C1 segment of cervical spinal cord (tissue), 14 donors: Measurements from ENCODE around the gene EBNA1BP2.
"Not testable (repeated sequence)": the region's sequence is repeated elsewhere in the genome, so short reads cannot be mapped to it uniquely, and the experiment has no call there.

Experiments used
- DNase-seq, 14 donors: peaks; one replicate each; lab custom pipeline; 2025; lab: John Stamatoyannopoulos, UW

The EBNA1BP2 gene

GRCh38 chr1:43171876-43172526 is at the start of gene EBNA1BP2, which contains the start of gene CFAP57:
Gene EBNA1BP2, minus strand, starts transcription at chr1:43172290. Its CDS starts 172 bp downstream, at chr1:43172118.
Gene CFAP57, plus strand, starts transcription at chr1:43172330. Its CDS starts 424 bp downstream, at chr1:43172754.
- DNase-seq, result peak; percentile 74 to 98 (median 93)

- no peak for DNase-seq
Measured at GRCh38 chr1:43221797-43222196, 49.7 kb upstream of the EBNA1BP2 start.

- DNase-seq, result no peak
Measured at GRCh38 chr1:43220905-43221778, 49.1 kb upstream of the EBNA1BP2 start.

GRCh38 chr1:43217747-43218146 is 45.7 kb upstream of the EBNA1BP2 start:
- no peak for DNase-seq

- DNase-seq, result no peak
Measured at GRCh38 chr1:43214501-43215444, 42.7 kb upstream of the EBNA1BP2 start.

- DNase-seq, result not testable (repeated sequence)
Measured at GRCh38 chr1:43208277-43208676, 36.2 kb upstream of the EBNA1BP2 start.

GRCh38 chr1:43207229-43207853 is 35.3 kb upstream of the EBNA1BP2 start:
- no peak for DNase-seq

- DNase-seq, result no peak
Measured at GRCh38 chr1:43206600-43207228, 34.6 kb upstream of the EBNA1BP2 start.

GRCh38 chr1:43205671-43206070 is 33.6 kb upstream of the EBNA1BP2 start:
- no peak for DNase-seq

GRCh38 chr1:43204394-43204793 is 32.3 kb upstream of the EBNA1BP2 start:
- DNase-seq, result no peak

- DNase-seq, result no peak
Measured at GRCh38 chr1:43203859-43204258, 31.8 kb upstream of the EBNA1BP2 start.

- DNase-seq, result no peak
Measured at GRCh38 chr1:43199093-43199726, 27.1 kb upstream of the EBNA1BP2 start.

GRCh38 chr1:43197343-43198127 is 25.4 kb upstream of the EBNA1BP2 start:
- DNase-seq, result no peak

- no peak for DNase-seq
Measured at GRCh38 chr1:43194509-43194908, 22.4 kb upstream of the EBNA1BP2 start.

- DNase-seq, result no peak
Measured at GRCh38 chr1:43188106-43188505, 16.0 kb upstream of the EBNA1BP2 start.

GRCh38 chr1:43184995-43185394 is 12.9 kb upstream of the EBNA1BP2 start:
- DNase-seq, result no peak

GRCh38 chr1:43184388-43184787 is 12.3 kb upstream of the EBNA1BP2 start:
- no peak for DNase-seq

GRCh38 chr1:43177691-43178090 is 5.6 kb upstream of the EBNA1BP2 start:
- DNase-seq, result no peak

- DNase-seq, result no peak
Measured at GRCh38 chr1:43174873-43175272, 2.8 kb upstream of the EBNA1BP2 start.
